ENCODE results near the gene DDX51. TPM values are rescaled to one million over a fixed set of nuclear protein-coding genes. Genes with fewer than 3 reads are reported as not detected.
"Not testable (repeated sequence)": the region's sequence is repeated elsewhere in the genome, so short reads cannot be mapped to it uniquely, and the experiment has no call there.

DDX51 gene
- total RNA-seq, 1 experiment from 2014 or later = 10.5 TPM

GRCh38 chr12:132121283-132121682 is 22.8 kb downstream of the DDX51 start:
- no peak for DNase-seq (ENCODE audit: low read depth)

GRCh38 chr12:132118876-132119275 is 25.2 kb downstream of the DDX51 start:
- no peak for DNase-seq (ENCODE audit: low read depth)

GRCh38 chr12:132117558-132117875 is 26.6 kb downstream of the DDX51 start:
- DNase-seq (ENCODE audit: low read depth) = peak; percentile 14

- no peak for DNase-seq (ENCODE audit: low read depth)
These were observed 27.2 kb downstream of the DDX51 start for GRCh38 chr12:132116709-132117557.

GRCh38 chr12:132115500-132115899 is 28.6 kb downstream of the DDX51 start:
- no peak for DNase-seq (ENCODE audit: low read depth)

GRCh38 chr12:132114667-132115066 is 29.5 kb downstream of the DDX51 start:
- no peak for DNase-seq (ENCODE audit: low read depth)

- DNase-seq (ENCODE audit: low read depth) = no peak
These were observed 32.3 kb downstream of the DDX51 start for GRCh38 chr12:132111654-132112304.

- DNase-seq (ENCODE audit: low read depth) = no peak
These were observed 33.4 kb downstream of the DDX51 start for GRCh38 chr12:132110677-132111076.

GRCh38 chr12:132109741-132110140 is 34.4 kb downstream of the DDX51 start:
- no peak for DNase-seq (ENCODE audit: low read depth)

- no peak for DNase-seq (ENCODE audit: low read depth)
These were observed 35.8 kb downstream of the DDX51 start for GRCh38 chr12:132108211-132108832.

GRCh38 chr12:132106921-132107320 is 37.2 kb downstream of the DDX51 start:
- peak; percentile 49 for DNase-seq (ENCODE audit: low read depth)

- DNase-seq (ENCODE audit: low read depth) = no peak
These were observed 38.7 kb downstream of the DDX51 start for GRCh38 chr12:132105467-132105866.

GRCh38 chr12:132103542-132104308 is 40.4 kb downstream of the DDX51 start:
- no peak for DNase-seq (ENCODE audit: low read depth)

- not testable (repeated sequence) for DNase-seq (ENCODE audit: low read depth)
These were observed 41.0 kb downstream of the DDX51 start for GRCh38 chr12:132103072-132103471.

GRCh38 chr12:132102297-132102696 is 41.8 kb downstream of the DDX51 start:
- DNase-seq (ENCODE audit: low read depth) = no peak

- DNase-seq (ENCODE audit: low read depth) = no peak
These were observed 43.6 kb downstream of the DDX51 start for GRCh38 chr12:132100306-132101065.

GRCh38 chr12:132099739-132100138 is 44.4 kb downstream of the DDX51 start:
- no peak for DNase-seq (ENCODE audit: low read depth)

- DNase-seq (ENCODE audit: low read depth) = no peak
These were observed 48.4 kb downstream of the DDX51 start for GRCh38 chr12:132095520-132096409.

GRCh38 chr12:132094269-132094891 is 49.7 kb downstream of the DDX51 start:
- DNase-seq (ENCODE audit: low read depth) = no peak

Measured in HT1080 (cell line).